NCI-H2107 treated with DMSO at 0.1 percent for 48 hours (cell line): ENCODE measurements around the gene BOD1.

ENCODE experiments used
- DNase-seq: peaks from one replicate; lab custom pipeline; 2025; ENCODE audit not compliant: unreplicated experiment; lab: John Stamatoyannopoulos, UW

The BOD1 gene

GRCh38 chr5:173616577-173617118, at the start of gene BOD1:
TSS of gene BOD1 (minus strand) at chr5:173616650. CDS start at chr5:173616436, 214 bp downstream.
- peak; percentile 86 for DNase-seq

- DNase-seq, result no peak
These were observed 48.9 kb upstream of the BOD1 start for GRCh38 chr5:173665326-173665725.

GRCh38 chr5:173664154-173664526, 47.7 kb upstream of the BOD1 start:
- DNase-seq, result no peak

GRCh38 chr5:173663352-173664153, 47.1 kb upstream of the BOD1 start:
- no peak for DNase-seq

GRCh38 chr5:173662581-173663351, 46.3 kb upstream of the BOD1 start:
- no peak for DNase-seq

GRCh38 chr5:173660481-173661280, 44.2 kb upstream of the BOD1 start:
- no peak for DNase-seq

- DNase-seq, result no peak
These were observed 43.0 kb upstream of the BOD1 start for GRCh38 chr5:173659423-173659822.

- no peak for DNase-seq
These were observed 41.4 kb upstream of the BOD1 start for GRCh38 chr5:173657741-173658356.

- DNase-seq, result no peak
These were observed 38.8 kb upstream of the BOD1 start for GRCh38 chr5:173655196-173655797.

- no peak for DNase-seq
These were observed 37.5 kb upstream of the BOD1 start for GRCh38 chr5:173653822-173654523.

GRCh38 chr5:173648308-173648866, 31.9 kb upstream of the BOD1 start:
- DNase-seq, result no peak

- DNase-seq, result no peak
These were observed 30.2 kb upstream of the BOD1 start for GRCh38 chr5:173646692-173647091.

- no peak for DNase-seq
These were observed 29.6 kb upstream of the BOD1 start for GRCh38 chr5:173645890-173646574.

GRCh38 chr5:173645437-173645807, 29.0 kb upstream of the BOD1 start:
- DNase-seq, result no peak

GRCh38 chr5:173644673-173645436, 28.4 kb upstream of the BOD1 start:
- no peak for DNase-seq

GRCh38 chr5:173643964-173644363, 27.5 kb upstream of the BOD1 start:
- DNase-seq, result peak; percentile 23

GRCh38 chr5:173642895-173643481, 26.5 kb upstream of the BOD1 start:
- DNase-seq, result no peak
